ENCODE results near the gene MACROD2. TPM values are rescaled to one million over a fixed set of nuclear protein-coding genes. Genes with fewer than 3 reads are reported as not detected.

The MACROD2 gene
- total and polyA plus RNA-seq, 2 donors (not counting 1 experiment from before 2014, with no cell fraction given) = 5.3 to 6.7 TPM

GRCh38 chr20:14291502-14291901, 296.2 kb downstream of the MACROD2 start:
- no peak overlapping the region for H3K4me3 Mint-ChIP-seq
- H3K9ac ChIP-seq (ENCODE audit: low read length) = no peak overlapping the region
- CTCF ChIA-PET = no interaction called here
- intact Hi-C loops (cut with micrococcal nuclease) = no loop called here
- no peaks in the 10 kb centered on the region for H3K4me1 Mint-ChIP-seq
- DNase-seq (no peak), ATAC-seq (ENCODE audit: low read depth) (no peak)
- H2AFZ ChIP-seq (ENCODE audit: insufficient read depth, low read depth, low read length, poor library complexity, severe bottlenecking) = no peak overlapping the region
- H3K9me3 Mint-ChIP-seq (ENCODE audit: insufficient read depth) = no peaks in the 10 kb centered on the region
- H3K27ac ChIP-seq (ENCODE audit: low read length in 2 of 2) = no peak overlapping the region
- H4K20me1 ChIP-seq (ENCODE audit: control insufficient read depth, insufficient read depth, low read length, poor library complexity, severe bottlenecking) = no peaks in the 10 kb centered on the region
- H3K4me3 ChIP-seq (ENCODE audit: control extremely low read depth in 1 of 5, extremely low read depth in 1 of 5, insufficient read depth in 1 of 5, low read depth in 2 of 5, low read length in 4 of 5) = no peak overlapping the region
- no peaks in the 10 kb centered on the region for H3K27me3 ChIP-seq (replicated peaks in 1 of 4; ENCODE audit: control extremely low read depth in 1 of 4, control insufficient read depth in 3 of 4, insufficient read depth in 4 of 4, low read length in 3 of 4)
- TF ChIP-seq EZH2 (IDR thresholded peaks at IDR 0.05; ENCODE audit: borderline replicate concordance, insufficient read depth, low read depth, low read length, poor library complexity, severe bottlenecking) = no peak
- TF ChIP-seq CTCF (IDR thresholded peaks at IDR 0.05) = no peak
- no peaks in the 10 kb centered on the region for H3K9me3 ChIP-seq (ENCODE audit: control extremely low read depth in 1 of 3, control insufficient read depth in 2 of 3, insufficient read depth in 1 of 3, low read length in 2 of 3)
- no peaks in the 10 kb centered on the region for H3K36me3 ChIP-seq (replicated peaks in 1 of 2; ENCODE audit: control extremely low read depth in 1 of 2, control insufficient read depth in 1 of 2, extremely low read depth in 1 of 2, insufficient read depth in 2 of 2, low read length in 1 of 2)
- no peak overlapping the region for H3K4me2 ChIP-seq (replicated peaks; ENCODE audit: low read depth, low read length, poor library complexity, severe bottlenecking)
- peaks cover 4% of the 10 kb centered on the region for H3K27me3 Mint-ChIP-seq
- no peaks in the 10 kb centered on the region for H3K4me1 ChIP-seq (ENCODE audit: control insufficient read depth in 2 of 2, insufficient read depth in 2 of 2, low read length in 2 of 2)
- WGBS (ENCODE audit: insufficient coverage) = no CpG with 5 or more reads among the region's 1 CpG
- H3K79me2 ChIP-seq (ENCODE audit: control insufficient read depth, insufficient read depth, low read length) = no peaks in the 10 kb centered on the region
- POLR2A ChIA-PET = no interaction called here
- no peak overlapping the region for H3K27ac Mint-ChIP-seq

- Histone ChIP-seq H2AFZ (ENCODE audit: insufficient read depth, low read depth, low read length, poor library complexity, severe bottlenecking) (no peak overlapping the region), H3K27ac (ENCODE audit: low read length in 2 of 2) (no peak overlapping the region), H3K27me3 (replicated peaks in 1 of 4; ENCODE audit: control extremely low read depth in 1 of 4, control insufficient read depth in 3 of 4, insufficient read depth in 4 of 4, low read length in 3 of 4) (no peaks in the 10 kb centered on the region), H3K4me2 (replicated peaks; ENCODE audit: low read depth, low read length, poor library complexity, severe bottlenecking) (no peak overlapping the region), H3K9ac (ENCODE audit: low read length) (no peak overlapping the region), H3K79me2 (ENCODE audit: control insufficient read depth, insufficient read depth, low read length) (no peaks in the 10 kb centered on the region), H3K4me3 (ENCODE audit: control extremely low read depth in 1 of 5, extremely low read depth in 1 of 5, insufficient read depth in 1 of 5, low read depth in 2 of 5, low read length in 4 of 5) (no peak overlapping the region), H3K9me3 (ENCODE audit: control extremely low read depth in 1 of 3, control insufficient read depth in 2 of 3, insufficient read depth in 1 of 3, low read length in 2 of 3) (no peaks in the 10 kb centered on the region), H4K20me1 (ENCODE audit: control insufficient read depth, insufficient read depth, low read length, poor library complexity, severe bottlenecking) (no peaks in the 10 kb centered on the region), H3K4me1 (ENCODE audit: control insufficient read depth in 2 of 2, insufficient read depth in 2 of 2, low read length in 2 of 2) (no peaks in the 10 kb centered on the region), H3K36me3 (replicated peaks in 1 of 2; ENCODE audit: control extremely low read depth in 1 of 2, control insufficient read depth in 1 of 2, extremely low read depth in 1 of 2, insufficient read depth in 2 of 2, low read length in 1 of 2) (no peaks in the 10 kb centered on the region)
- Mint-ChIP-seq H3K4me1 (no peaks in the 10 kb centered on the region), H3K27me3 (no peaks in the 10 kb centered on the region), H3K9me3 (ENCODE audit: insufficient read depth) (no peaks in the 10 kb centered on the region), H3K4me3 (no peak overlapping the region), H3K27ac (no peak overlapping the region)
- ChIA-PET POLR2A (no interaction called here), CTCF (no interaction called here)
- 18% methylated on average over 2 of the region's 2 CpGs for WGBS (ENCODE audit: insufficient coverage)
- TF ChIP-seq CTCF (IDR thresholded peaks at IDR 0.05) = no peak
- TF ChIP-seq EZH2 (IDR thresholded peaks at IDR 0.05; ENCODE audit: borderline replicate concordance, insufficient read depth, low read depth, low read length, poor library complexity, severe bottlenecking) = no peak
- ATAC-seq (ENCODE audit: low read depth) = no peak
- DNase-seq = no peak
- intact Hi-C loops (cut with micrococcal nuclease) = no loop called here
Measured at GRCh38 chr20:14295238-14295637, 299.9 kb downstream of the MACROD2 start.
